Mesenchymal stem cell (in vitro differentiated cells and primary cell): Measurements from ENCODE around the gene SSH2.
A peak's percentile ranks its signal among the peaks of the same experiment; 100 is the strongest.

ENCODE experiments used
- DNase-seq: peaks from one replicate; pipeline ENCODE4 v3.0.0-alpha.2; 2013
- H2AFZ ChIP-seq: one replicate; pipeline ENCODE4 v1.6.1; 2013; ENCODE audit warnings: low read depth, mild to moderate bottlenecking, control low read depth, inconsistent platforms, low read length, moderate library complexity
- H2AK5ac ChIP-seq: 2 replicates; pipeline ENCODE4 v1.6.1; 2013; ENCODE audit warnings: low read length, moderate library complexity, mild to moderate bottlenecking, inconsistent platforms; ENCODE audit not compliant: severe bottlenecking
- H2BK120ac ChIP-seq: one replicate; pipeline ENCODE4 v1.6.1; 2013; ENCODE audit warnings: low read depth, mild to moderate bottlenecking, inconsistent platforms, low read length, moderate library complexity
- H2BK12ac ChIP-seq, 2 experiments: one replicate each; pipeline ENCODE4 v1.6.1; 2013; ENCODE audit warnings: inconsistent platforms in 2 of 2, low read length in 2 of 2, mild to moderate bottlenecking in 2 of 2, moderate library complexity in 2 of 2, control low read depth in 1 of 2
- H2BK15ac ChIP-seq: one replicate; pipeline ENCODE4 v1.6.1; 2013; ENCODE audit warnings: mild to moderate bottlenecking, low read depth, inconsistent platforms; ENCODE audit not compliant: poor library complexity, severe bottlenecking
- H2BK5ac ChIP-seq: 2 replicates; pipeline ENCODE4 v1.6.1; 2013; ENCODE audit warnings: low read depth, mild to moderate bottlenecking, low read length, control low read depth, inconsistent platforms; ENCODE audit not compliant: poor library complexity, severe bottlenecking
- H3K14ac ChIP-seq, 2 experiments: one replicate each; pipeline ENCODE4 v1.6.1; 2013; ENCODE audit warnings: inconsistent platforms in 2 of 2, low read length in 2 of 2, control low read depth in 1 of 2, mild to moderate bottlenecking in 1 of 2, moderate library complexity in 1 of 2
- H3K18ac ChIP-seq, 2 experiments: one replicate each; pipeline ENCODE4 v1.6.1; 2013; ENCODE audit warnings: inconsistent platforms in 2 of 2, low read length in 2 of 2, control low read depth in 1 of 2, low read depth in 1 of 2, mild to moderate bottlenecking in 1 of 2
- H3K23ac ChIP-seq, 2 experiments: one replicate each; pipeline ENCODE4 v1.6.1; 2013; ENCODE audit warnings: inconsistent platforms in 2 of 2, low read length in 2 of 2, mild to moderate bottlenecking in 2 of 2, moderate library complexity in 2 of 2, control low read depth in 1 of 2
- H3K27ac ChIP-seq: 2 replicates; pipeline ENCODE4 v1.5.1; 2013; ENCODE audit warnings: mild to moderate bottlenecking, moderate library complexity, low read length, control low read depth, inconsistent platforms; ENCODE audit not compliant: poor library complexity, severe bottlenecking
- H3K27me3 ChIP-seq, 2 experiments: 2 replicates each; pipeline versions ENCODE4 v1.6.1 to v1.7.0; 2013; ENCODE audit warnings: low read length in 2 of 2, mild to moderate bottlenecking in 2 of 2, moderate library complexity in 2 of 2, control low read depth in 1 of 2, inconsistent platforms in 1 of 2; ENCODE audit not compliant: control insufficient read depth in 1 of 2, insufficient read depth in 1 of 2
- H3K36me3 ChIP-seq, 2 experiments: 2 replicates each; pipeline versions ENCODE4 v1.6.1 to v1.7.0; 2013; ENCODE audit warnings: low read length in 2 of 2, control low read depth in 1 of 2, inconsistent platforms in 1 of 2, low read depth in 1 of 2, mild to moderate bottlenecking in 1 of 2; ENCODE audit not compliant: insufficient read depth in 2 of 2, control insufficient read depth in 1 of 2
- H3K4ac ChIP-seq, 2 experiments: one replicate each; pipeline ENCODE4 v1.6.1; 2013; ENCODE audit warnings: inconsistent platforms in 2 of 2, low read length in 2 of 2, mild to moderate bottlenecking in 2 of 2, moderate library complexity in 2 of 2, control low read depth in 1 of 2, low read depth in 1 of 2
- H3K4me1 ChIP-seq: 2 replicates; pipeline ENCODE4 v1.6.1; 2013; ENCODE audit warnings: low read depth, low read length, control low read depth; ENCODE audit not compliant: control insufficient read depth, insufficient read depth
- H3K4me2 ChIP-seq: 2 replicates; pipeline ENCODE4 v1.6.1; 2013; ENCODE audit warnings: low read length, mild to moderate bottlenecking, inconsistent platforms; ENCODE audit not compliant: poor library complexity, severe bottlenecking
- H3K4me3 ChIP-seq, 2 experiments: 2 replicates each; pipeline versions ENCODE4 v1.5.1 to v1.7.0; 2013; ENCODE audit warnings: low read length in 2 of 2, mild to moderate bottlenecking in 2 of 2, control low read depth in 1 of 2, low read depth in 1 of 2; ENCODE audit not compliant: insufficient read depth in 1 of 2
- H3K79me1 ChIP-seq: replicated peaks from 2 replicates; pipeline ENCODE4 v1.6.1; 2013; ENCODE audit warnings: mild to moderate bottlenecking, control low read depth, low read length, inconsistent platforms; ENCODE audit not compliant: poor library complexity, severe bottlenecking
- H3K9ac ChIP-seq: 2 replicates; pipeline ENCODE4 v1.7.0; 2013; ENCODE audit warnings: mild to moderate bottlenecking, low read length, moderate library complexity
- H3K9me3 ChIP-seq: 2 replicates; pipeline ENCODE4 v1.7.0; 2013; ENCODE audit warnings: mild to moderate bottlenecking, low read length; ENCODE audit not compliant: control insufficient read depth
- H4K8ac ChIP-seq: one replicate; pipeline ENCODE4 v1.6.1; 2013; ENCODE audit warnings: inconsistent platforms, mild to moderate bottlenecking, low read length, moderate library complexity
- H4K91ac ChIP-seq: one replicate; pipeline ENCODE4 v1.6.1; 2013; ENCODE audit warnings: mild to moderate bottlenecking, low read length, inconsistent platforms
- WGBS: methylation state at CpG from one replicate; pipeline ENCODE4 v1.1.7; 2013; ENCODE audit warnings: mixed read lengths; 5-methylcytosine and 5-hydroxymethylcytosine counted together

Gene SSH2

DNA sequence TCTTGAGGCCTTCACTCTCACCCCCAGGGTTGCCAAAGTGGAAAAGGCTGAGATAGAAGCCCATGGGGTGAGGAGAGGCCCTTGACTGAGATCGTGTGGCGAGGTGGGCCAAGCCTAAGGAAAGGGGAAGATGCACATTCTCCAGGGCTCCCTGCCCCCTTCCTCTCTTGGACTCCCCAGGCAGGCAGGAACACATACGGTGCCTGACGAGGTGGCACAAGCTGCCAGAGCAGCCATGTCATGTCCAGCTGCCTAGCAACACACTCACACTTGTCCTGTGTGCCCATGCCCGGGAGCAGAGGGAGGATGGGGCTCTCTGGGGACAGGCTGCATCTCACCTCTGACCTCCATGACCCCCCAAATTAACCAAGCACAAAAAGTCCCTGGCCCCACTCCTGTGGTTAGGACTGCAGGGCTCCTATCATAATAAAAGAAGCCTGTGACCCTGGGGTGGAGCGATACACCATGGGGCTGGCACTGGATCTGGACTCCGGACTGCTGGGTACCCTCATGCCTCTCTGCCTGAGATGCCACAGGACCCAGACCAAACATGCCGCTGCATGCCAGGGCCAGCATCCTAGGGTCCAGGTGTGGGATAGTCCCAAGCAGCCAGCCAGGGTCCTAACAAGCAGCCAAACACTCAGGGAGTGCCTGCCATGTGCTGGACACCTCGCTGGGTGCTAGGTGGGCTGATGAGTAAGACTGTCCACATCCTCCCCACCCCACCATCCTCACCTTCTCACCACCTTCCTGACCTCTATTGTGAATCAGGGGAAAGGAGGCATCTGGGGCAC, 343.2 kb downstream of the SSH2 start:
- H3K4me1 ChIP-seq = peaks cover 62% of the 10 kb centered on the region
- H4K91ac ChIP-seq = peak overlapping the region; percentile 59
- H3K4ac ChIP-seq = no peak overlapping the region
- no peak overlapping the region for H2BK5ac ChIP-seq
- H3K14ac ChIP-seq = no peak overlapping the region
- H3K27ac ChIP-seq = no peak overlapping the region
- no peak overlapping the region for H2BK120ac ChIP-seq
- H3K79me1 ChIP-seq = peaks cover 14% of the 10 kb centered on the region
- no peak for DNase-seq
- H2AFZ ChIP-seq = no peak overlapping the region
- no peak overlapping the region for H3K4me2 ChIP-seq
- H3K23ac ChIP-seq = peak overlapping the region in 1 of 2 experiments; percentile 66
- H2BK15ac ChIP-seq = peak overlapping the region; percentile 62
- H4K8ac ChIP-seq = no peak overlapping the region
- H2BK12ac ChIP-seq = peak overlapping the region in 1 of 2 experiments; percentile 34
- H3K9ac ChIP-seq = peak overlapping the region; percentile 92
- 91% methylated on average over 8 of the region's 9 CpGs for WGBS
- peak overlapping the region; percentile 45 for H2AK5ac ChIP-seq
- H3K36me3 ChIP-seq = peaks cover 16 to 17% of the 10 kb centered on the region in 2 experiments
- no peak overlapping the region for H3K18ac ChIP-seq
- no peaks in the 10 kb centered on the region for H3K27me3 ChIP-seq
- no peaks in the 10 kb centered on the region for H3K9me3 ChIP-seq
- H3K4me3 ChIP-seq = no peak overlapping the region

DNA sequence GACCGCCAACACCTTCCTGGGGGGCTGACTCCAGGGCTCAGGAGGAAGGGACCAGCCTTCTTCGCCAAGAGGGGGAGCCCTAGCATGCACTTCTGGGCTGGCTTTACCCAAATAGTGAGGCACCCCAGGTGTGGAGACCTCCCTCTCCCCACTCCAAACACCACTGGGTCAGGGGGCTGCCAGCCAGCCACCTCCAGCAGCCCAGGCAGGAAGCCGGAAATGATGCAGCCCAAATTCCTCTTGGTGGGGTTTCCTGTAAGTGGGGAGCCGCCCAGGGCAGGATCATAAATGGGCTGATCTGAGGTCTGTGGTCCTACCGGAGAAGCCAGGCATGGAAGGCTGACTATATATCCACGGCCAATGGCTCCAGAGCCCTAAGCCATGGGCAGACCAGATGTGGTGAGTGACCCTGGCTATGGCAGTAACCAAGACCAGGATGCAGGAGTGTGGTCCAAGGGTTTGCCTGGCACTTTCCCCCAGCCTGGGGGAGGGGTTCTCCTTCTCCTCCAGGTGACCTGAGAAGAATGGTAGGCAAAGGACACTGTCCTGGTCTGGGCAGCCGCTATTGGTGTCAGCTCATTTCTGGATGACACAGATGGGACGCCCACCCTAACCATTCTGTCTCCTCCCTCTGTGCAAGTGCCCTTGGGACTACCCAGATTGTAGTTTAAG, 344.8 kb downstream of the SSH2 start:
- Histone ChIP-seq H4K8ac (peak overlapping the region; percentile 45), H3K4ac (peak overlapping the region in 1 of 2 experiments; percentile 42), H3K27ac (peak overlapping the region; percentile 12), H2BK15ac (peak overlapping the region; percentile 12), H3K18ac (peak overlapping the region in 1 of 2 experiments; percentile 45), H2AK5ac (peak overlapping the region; percentile 50), H4K91ac (no peak overlapping the region), H3K4me2 (no peak overlapping the region), H3K14ac (peak overlapping the region in 1 of 2 experiments; percentile 55), H3K27me3 (no peaks in the 10 kb centered on the region), H3K9me3 (no peaks in the 10 kb centered on the region), H3K9ac (no peak overlapping the region), H3K4me1 (peaks cover 49% of the 10 kb centered on the region), H3K36me3 (peaks cover 25 to 34% of the 10 kb centered on the region in 2 experiments), H3K4me3 (no peak overlapping the region), H2AFZ (no peak overlapping the region), H3K79me1 (peaks cover 23% of the 10 kb centered on the region), H3K23ac (peak overlapping the region in 1 of 2 experiments; percentile 52), H2BK5ac (no peak overlapping the region), H2BK120ac (no peak overlapping the region), H2BK12ac (peak overlapping the region; percentile 22 to 42)
- 64% methylated on average over 7 of the region's 8 CpGs for WGBS
- no peak for DNase-seq

DNA sequence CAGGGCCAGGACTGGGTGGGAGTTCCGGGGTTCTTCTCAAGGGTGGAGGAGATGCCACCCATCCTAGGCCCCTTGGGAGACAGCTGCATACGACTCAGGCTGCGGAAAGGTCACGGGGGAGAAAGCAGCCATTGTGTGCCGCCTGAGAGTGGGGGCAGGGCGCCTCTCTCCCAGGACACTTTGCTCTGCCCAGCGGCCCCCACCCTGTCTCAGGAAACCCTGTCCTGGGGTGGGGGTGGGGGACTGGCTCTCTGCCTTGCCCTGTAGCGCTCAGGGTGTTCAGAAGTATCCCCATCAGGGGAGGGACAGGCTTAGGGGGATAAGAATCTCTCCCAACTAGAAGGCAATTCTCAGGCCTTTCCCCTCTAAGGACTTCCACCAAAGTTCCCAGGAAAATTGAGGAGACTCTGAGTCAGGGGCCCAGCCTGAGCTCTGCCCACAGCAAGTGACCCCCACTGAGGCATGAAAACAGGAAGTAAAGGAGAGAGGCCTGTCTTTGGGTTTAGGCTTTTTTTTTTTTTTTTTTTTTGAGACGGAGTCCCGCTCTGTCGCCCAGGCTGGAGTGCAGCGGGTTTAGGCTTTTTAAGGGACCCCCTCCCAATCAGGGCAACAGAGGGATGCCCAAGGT, 345.5 kb downstream of the SSH2 start:
- Histone ChIP-seq H4K8ac (peak overlapping the region; percentile 56), H2AK5ac (peak overlapping the region; percentile 10), H4K91ac (no peak overlapping the region), H3K4me3 (no peak overlapping the region), H2BK120ac (no peak overlapping the region), H3K27ac (peak overlapping the region; percentile 12), H2AFZ (no peak overlapping the region), H3K14ac (no peak overlapping the region), H3K4me2 (peak overlapping the region; percentile 11), H2BK12ac (no peak overlapping the region), H2BK15ac (no peak overlapping the region), H3K9me3 (no peaks in the 10 kb centered on the region), H3K36me3 (peaks cover 32 to 39% of the 10 kb centered on the region in 2 experiments), H3K27me3 (no peaks in the 10 kb centered on the region), H3K9ac (no peak overlapping the region), H3K4ac (no peak overlapping the region), H3K79me1 (peaks cover 26% of the 10 kb centered on the region), H2BK5ac (no peak overlapping the region), H3K23ac (peak overlapping the region in 1 of 2 experiments; percentile 52), H3K4me1 (peaks cover 43% of the 10 kb centered on the region), H3K18ac (peak overlapping the region; percentile 18 to 45)
- no peak for DNase-seq
- 64% methylated on average over 12 of the region's 12 CpGs for WGBS
